ENCODE results near the gene TRMT10A.
A peak's percentile ranks its signal among the peaks of the same experiment; 100 is the strongest.

TRMT10A gene, protein sequence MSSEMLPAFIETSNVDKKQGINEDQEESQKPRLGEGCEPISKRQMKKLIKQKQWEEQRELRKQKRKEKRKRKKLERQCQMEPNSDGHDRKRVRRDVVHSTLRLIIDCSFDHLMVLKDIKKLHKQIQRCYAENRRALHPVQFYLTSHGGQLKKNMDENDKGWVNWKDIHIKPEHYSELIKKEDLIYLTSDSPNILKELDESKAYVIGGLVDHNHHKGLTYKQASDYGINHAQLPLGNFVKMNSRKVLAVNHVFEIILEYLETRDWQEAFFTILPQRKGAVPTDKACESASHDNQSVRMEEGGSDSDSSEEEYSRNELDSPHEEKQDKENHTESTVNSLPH

DNA sequence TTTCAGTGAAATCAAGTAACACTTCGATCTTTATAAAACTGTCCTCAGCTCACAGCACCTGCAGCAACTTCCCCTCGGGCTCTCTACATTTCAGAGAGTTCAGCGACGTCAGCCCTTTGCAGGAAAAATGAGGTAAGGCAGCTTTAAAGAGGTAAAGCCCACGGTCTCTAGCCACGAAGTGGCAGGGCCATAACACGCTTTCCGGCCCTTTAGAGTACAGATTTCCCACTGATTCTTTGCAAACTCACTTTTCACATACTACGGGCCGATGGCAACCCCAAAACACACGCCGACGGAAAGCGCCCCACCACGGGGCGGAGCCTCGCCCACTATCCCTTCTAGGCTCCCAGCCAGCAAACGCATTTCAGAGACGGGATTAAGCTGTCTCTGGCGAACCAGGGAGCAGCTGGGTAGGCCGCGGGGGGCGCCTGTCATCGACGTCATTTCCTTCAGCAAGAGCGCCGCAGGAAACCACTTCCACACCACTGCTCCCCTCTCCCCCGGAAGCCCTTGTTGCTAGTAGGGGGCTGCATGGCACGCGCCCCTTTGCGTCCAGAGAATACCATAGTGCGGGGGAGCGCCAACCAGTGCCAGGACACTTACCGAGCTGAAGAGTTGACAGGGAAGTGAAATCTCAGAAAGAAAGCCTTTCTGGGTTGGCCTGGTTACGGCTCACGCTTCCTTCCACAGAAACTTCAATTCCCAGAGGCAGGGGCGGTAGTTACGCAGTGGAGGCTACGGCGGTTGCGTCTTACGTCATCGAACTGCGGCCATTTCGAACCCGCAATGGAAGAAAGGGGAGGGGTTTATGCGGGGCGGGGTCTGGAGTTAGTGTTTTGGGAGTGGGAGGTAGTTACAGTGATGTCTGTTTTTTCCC is at the start of gene TRMT10A:
TRMT10A (minus strand) TSS at position 730 of the 877 bp plus-strand sequence. CDS start 4,701 bp downstream, outside the sequence.
- DNase-seq: peak; percentile 90

GRCh38 chr4:99612704-99613103 is 48.9 kb upstream of the TRMT10A start:
- no peak for DNase-seq

DNA sequence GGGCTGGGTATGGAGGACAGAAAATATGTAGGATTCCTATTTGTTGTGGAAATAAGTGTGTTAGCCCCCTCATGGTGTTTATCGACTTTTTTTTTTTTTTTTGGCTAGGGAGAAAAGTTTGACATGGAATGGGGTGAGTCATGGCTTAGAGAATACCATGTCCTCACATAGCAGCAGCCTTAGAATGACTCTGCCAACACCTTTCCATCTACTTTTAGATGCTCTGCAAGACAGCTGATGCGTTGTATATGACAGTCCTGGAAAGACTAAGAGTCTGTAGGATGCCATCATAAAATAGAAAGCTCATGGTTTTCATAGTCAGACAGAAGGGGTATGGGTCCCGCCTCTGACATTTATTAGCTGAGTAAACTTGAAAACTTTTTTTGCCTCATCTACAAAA is 48.4 kb upstream of the TRMT10A start:
- no peak for DNase-seq

- no peak for DNase-seq
These were observed 46.9 kb upstream of the TRMT10A start for GRCh38 chr4:99610605-99611175.

- DNase-seq: no peak
These were observed 44.6 kb upstream of the TRMT10A start for GRCh38 chr4:99608417-99608816.

- DNase-seq: no peak
These were observed 42.9 kb upstream of the TRMT10A start for GRCh38 chr4:99606716-99607115.

DNA sequence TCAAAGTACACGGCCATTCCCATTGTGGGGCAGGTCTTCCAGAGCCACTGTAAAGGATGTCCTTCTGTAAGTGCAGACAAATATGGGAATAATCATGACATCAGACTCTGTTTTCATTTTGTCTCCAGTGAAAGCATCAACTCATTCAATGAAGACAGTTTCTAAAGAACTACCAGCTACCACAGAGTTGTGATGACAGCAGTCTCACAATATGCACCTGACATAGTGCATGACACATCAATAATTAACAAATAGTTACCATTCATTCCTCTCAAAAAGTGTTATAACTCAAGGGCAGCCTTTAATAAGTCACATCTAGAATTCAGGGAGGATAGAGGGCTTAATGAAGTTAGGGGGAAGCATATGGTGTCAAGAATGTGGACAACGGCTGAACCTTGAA is 31.0 kb upstream of the TRMT10A start:
- no peak for DNase-seq

DNA sequence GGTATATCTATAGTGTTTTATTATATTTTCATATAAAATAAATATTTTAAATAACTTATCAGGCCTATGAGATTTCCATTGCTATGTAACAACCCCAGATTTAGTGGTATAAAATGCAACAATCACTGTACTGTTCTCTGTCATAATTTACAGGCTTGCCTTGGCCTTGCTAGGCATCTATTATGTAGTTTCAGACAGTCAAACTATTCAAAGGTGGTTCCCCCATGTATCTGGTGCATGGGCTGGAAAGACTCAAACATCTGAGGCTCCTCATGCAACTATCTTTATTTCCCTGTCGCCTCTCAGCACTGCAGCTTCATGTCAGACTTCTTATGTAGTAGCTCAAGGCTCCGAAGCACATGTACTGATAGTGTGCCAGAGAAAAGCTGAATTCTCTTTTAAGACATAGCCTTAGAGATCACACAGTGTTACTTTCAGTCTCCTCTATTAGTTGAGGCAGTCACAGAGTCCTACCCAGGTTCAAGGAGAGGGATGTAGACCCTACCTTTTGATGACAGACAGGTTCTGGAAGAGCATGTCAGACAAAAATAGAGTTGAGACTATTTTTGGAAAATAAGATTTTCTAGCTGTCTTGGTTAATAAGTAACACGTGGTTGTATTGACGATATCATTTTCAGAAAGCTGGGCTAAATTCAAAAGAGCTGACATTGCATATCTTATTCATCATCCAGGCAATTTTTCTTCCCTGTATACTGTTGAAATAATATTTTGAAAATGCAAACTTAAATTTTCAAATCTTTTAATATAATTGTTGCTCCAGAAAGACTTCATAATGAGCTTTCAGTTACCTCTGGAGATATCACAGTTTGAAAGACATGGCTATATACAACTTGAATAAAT is 30.2 kb upstream of the TRMT10A start:
- no peak for DNase-seq

- no peak for DNase-seq
These were observed 27.9 kb upstream of the TRMT10A start for GRCh38 chr4:99591757-99592156.

- no peak for DNase-seq
These were observed 24.0 kb upstream of the TRMT10A start for GRCh38 chr4:99587803-99588202.

GRCh38 chr4:99587309-99587708 is 23.5 kb upstream of the TRMT10A start:
- DNase-seq: no peak

- DNase-seq: no peak
These were observed 23.0 kb upstream of the TRMT10A start for GRCh38 chr4:99586797-99587196.

DNA sequence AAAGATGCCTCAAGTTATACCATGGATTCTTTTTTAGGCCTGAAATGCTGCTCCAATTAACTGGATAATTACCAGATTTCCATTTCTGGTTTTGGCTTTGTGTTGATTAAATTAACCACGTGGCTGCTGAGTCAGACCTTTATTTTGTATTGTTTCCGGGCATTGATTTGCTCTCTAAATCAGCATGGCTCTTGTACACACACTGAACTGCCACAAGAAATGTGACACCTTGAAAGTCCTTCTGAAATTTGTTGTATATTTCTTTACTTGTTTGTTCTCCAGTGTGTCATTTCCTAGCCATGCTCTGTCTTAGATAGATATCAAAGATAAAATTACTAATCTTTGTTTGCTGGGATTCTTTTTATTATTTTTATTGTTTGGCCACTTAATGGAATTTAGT is 22.5 kb upstream of the TRMT10A start:
- no peak for DNase-seq

GRCh38 chr4:99585516-99585915 is 21.7 kb upstream of the TRMT10A start:
- DNase-seq: no peak

DNA sequence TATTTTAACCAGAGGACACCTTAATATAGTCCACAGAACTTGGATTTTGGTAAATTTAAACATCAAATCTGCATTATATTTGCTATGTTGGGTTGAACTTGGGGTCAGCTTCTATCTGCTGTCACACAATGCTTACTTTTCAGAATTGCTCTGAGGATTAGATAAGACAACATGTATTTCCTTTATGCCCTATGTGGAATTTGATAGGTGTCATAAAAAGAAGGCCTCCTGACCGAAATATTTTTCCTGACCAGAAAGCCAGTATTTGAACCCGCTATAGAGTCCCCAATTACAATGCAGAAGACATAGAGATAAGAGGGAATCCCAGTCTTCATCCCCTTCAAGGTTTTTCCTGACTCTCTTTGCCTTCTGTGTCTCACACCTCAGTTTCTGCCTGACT is 14.9 kb upstream of the TRMT10A start:
- no peak for DNase-seq

DNA sequence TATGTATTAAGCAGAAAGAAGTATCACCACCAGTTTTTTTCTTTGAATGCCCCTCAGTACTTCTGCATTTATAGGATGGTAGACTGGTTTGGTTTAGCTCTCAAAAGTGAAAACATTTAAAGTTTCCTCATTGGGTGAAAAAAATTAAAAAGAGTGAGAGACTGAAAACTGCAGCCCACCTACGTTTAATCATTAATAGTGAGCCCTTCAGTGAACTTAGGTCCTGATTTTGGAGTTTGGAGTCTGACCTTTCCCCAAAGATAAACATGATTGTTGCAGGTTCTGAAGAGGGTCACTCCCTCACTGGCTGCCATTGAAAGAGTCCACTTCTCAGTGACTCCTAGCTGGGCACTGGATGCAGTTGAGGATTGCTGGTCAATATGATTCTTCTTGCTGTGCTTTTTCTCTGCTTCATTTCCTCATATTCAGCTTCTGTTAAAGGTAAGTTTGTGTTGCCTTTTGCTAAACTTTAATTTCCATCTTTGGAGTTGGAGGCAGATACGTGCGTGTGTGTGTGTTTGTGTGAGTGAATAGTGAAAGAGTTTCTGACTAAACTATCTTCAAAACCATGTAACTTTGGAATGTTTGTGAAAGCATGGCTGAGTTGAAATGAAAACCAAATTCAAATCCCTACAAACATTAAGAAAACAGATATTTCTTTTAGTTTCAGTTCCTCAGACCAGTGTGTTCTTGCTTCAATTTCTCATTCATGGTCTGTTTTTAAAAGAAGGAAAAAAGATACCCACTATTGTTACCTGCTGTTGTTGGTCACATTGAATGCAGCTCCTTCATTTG is 10.9 kb upstream of the TRMT10A start, which contains the start of gene MTTP:
MTTP (plus strand) TSS at position 295 of the 795 bp plus-strand sequence; CDS start at position 381, 86 bp downstream.
- no peak for DNase-seq

GRCh38 chr4:99573735-99574368 is 10.0 kb upstream of the TRMT10A start:
- no peak for DNase-seq

GRCh38 chr4:99572527-99573240 is 8.8 kb upstream of the TRMT10A start:
- no peak for DNase-seq

DNA sequence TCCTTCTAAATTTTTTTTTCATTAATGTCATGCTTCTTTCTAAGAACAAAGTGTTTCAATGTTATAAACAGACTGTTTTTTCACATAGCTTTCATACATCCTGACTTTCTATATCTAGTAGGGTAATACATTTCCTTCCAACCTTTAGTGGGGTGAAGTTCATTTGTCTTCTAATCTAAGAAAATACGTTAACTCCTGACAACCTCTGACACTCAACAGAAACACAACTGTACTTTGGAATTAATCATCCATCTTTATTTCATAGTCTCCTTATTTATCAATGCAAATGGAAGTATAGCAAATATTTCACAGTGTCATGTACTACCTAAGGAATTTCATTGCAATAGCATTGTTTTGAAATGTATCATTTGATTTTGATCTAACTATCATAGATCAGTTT is 8.0 kb upstream of the TRMT10A start:
- DNase-seq: no peak

DNA sequence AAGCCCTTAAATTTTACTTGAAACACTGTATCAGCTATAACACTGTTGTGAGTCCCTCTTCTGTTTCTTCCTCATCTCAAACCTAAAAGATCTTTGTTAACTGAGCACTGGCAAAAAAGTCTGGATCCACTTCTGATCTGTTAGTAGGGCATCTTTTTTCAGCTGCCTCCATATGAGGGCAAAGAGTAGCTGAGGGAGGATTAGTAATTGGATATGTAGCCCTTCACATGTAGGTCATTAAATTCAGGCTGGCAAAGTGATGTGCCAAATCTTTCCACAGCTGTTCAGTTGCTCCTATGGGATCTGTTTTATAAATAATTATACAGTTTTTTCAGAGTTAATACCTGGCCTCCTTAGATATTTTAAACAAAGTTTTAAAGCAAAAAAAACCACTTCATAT is 1.1 kb upstream of the TRMT10A start:
- DNase-seq: no peak

DNA sequence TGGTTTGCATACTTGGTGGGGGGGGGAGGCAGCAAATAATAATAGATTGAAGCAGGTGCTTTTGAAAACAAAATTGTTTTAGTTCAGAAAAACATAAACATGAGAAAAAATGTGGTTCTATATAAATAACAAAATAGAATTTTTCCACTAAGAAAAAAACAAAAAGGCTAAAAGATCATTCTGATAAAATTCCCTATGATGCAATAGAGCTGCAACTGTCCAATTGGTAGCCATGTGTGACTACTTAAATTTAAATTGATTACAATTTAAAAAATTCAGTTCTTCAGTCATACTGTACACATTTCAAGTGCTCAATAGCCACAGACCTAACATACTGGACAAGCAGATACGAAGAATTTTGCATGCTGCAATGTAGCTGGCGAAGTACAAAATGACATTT is 11.0 kb downstream of the TRMT10A start:
- no peak for DNase-seq

Measured in activated gamma-delta T cell treated with Interleukin-2 at 50 U/mL for 16 hours (primary cell).